B cell (primary cell): ENCODE results near the gene HIBADH. TPM values are rescaled to one million over a fixed set of nuclear protein-coding genes. Genes with fewer than 3 reads are reported as not detected.

Experiments used
- ATAC-seq: fragments of 200-7000 bp; cut with Tn5 transposase; one replicate; pipeline ENCODE4 v1.10.0; 2021; ENCODE audit warnings: low read depth, mild to moderate bottlenecking, moderate number of reproducible peaks, moderate library complexity
- CTCF ChIA-PET: fragments of 350-600 bp; sonication (Branson Sonifier 250); formaldehyde crosslinking; loops from one replicate; lab custom pipeline; 2021; ENCODE audit warnings: antibody characterized with exemption, inconsistent platforms; lab: Charles Lee
- POLR2A ChIA-PET: fragments of 350-600 bp; sonication (Branson Sonifier 250); formaldehyde crosslinking; loops from one replicate; lab custom pipeline; 2021; ENCODE audit warnings: antibody characterized with exemption; lab: Charles Lee
- DNase-seq: peaks from one replicate; pipeline ENCODE4 v3.0.0; 2013
- H2AFZ ChIP-seq: 2 replicates; pipeline ENCODE4 v1.6.1; 2012; ENCODE audit warnings: mild to moderate bottlenecking, low read depth, low read length; ENCODE audit not compliant: insufficient read depth, poor library complexity, severe bottlenecking
- H3K27ac ChIP-seq, 2 donors: 1 replicate in 1 of 2; 2 replicates in 1 of 2; pipeline ENCODE4 v1.5.1; 2012 to 2013; ENCODE audit warnings: low read length in 2 of 2, mild to moderate bottlenecking in 2 of 2, moderate library complexity in 1 of 2
- H3K27me3 ChIP-seq, 4 experiments: fragments of 200-600 bp in 1 of 4; sonication (generic) in 1 of 4; replicated peaks in 1 of 4; 1 replicate in 2 of 4; 2 replicates in 2 of 4; pipeline versions ENCODE4 v1.6.1 to v1.7.0; 2013 to 2016; ENCODE audit warnings: low read length in 3 of 4, mild to moderate bottlenecking in 2 of 4, mixed read lengths in 1 of 4, moderate library complexity in 1 of 4; ENCODE audit not compliant: insufficient read depth in 4 of 4, control insufficient read depth in 3 of 4; ENCODE audit errors: control extremely low read depth in 1 of 4
- H3K36me3 ChIP-seq, 2 experiments: replicated peaks in 1 of 2; 1 replicate in 1 of 2; 2 replicates in 1 of 2; pipeline versions ENCODE4 v1.6.1 to v1.7.1; 2013; ENCODE audit warnings: low read length in 1 of 2; ENCODE audit not compliant: insufficient read depth in 2 of 2, control insufficient read depth in 1 of 2; ENCODE audit errors: control extremely low read depth in 1 of 2, extremely low read depth in 1 of 2
- H3K4me1 ChIP-seq, 2 donors: fragments of 200-600 bp in 1 of 2; sonication (generic) in 1 of 2; 1 replicate in 1 of 2; 2 replicates in 1 of 2; pipeline versions ENCODE4 v1.5.1 to v1.6.1; 2013 to 2017; ENCODE audit warnings: low read length in 2 of 2; ENCODE audit not compliant: control insufficient read depth in 2 of 2, insufficient read depth in 2 of 2
- H3K4me2 ChIP-seq: replicated peaks from 2 replicates; pipeline ENCODE3; 2012; ENCODE audit warnings: mild to moderate bottlenecking, low read depth, low read length; ENCODE audit not compliant: poor library complexity, severe bottlenecking
- H3K4me3 ChIP-seq, 5 experiments: fragments of 200-600 bp in 1 of 5; sonication (generic) in 1 of 5; 1 replicate in 3 of 5; 2 replicates in 2 of 5; pipeline versions ENCODE4 v1.5.1 to v1.7.0; 2011 to 2016; ENCODE audit warnings: low read length in 4 of 5, mild to moderate bottlenecking in 4 of 5, low read depth in 2 of 5, control low read depth in 1 of 5, moderate library complexity in 1 of 5; ENCODE audit not compliant: insufficient read depth in 1 of 5; ENCODE audit errors: control extremely low read depth in 1 of 5, extremely low read depth in 1 of 5
- H3K79me2 ChIP-seq: fragments of 200-600 bp; sonication (generic); one replicate; pipeline ENCODE4 v1.6.0; 2016; ENCODE audit warnings: low read length; ENCODE audit not compliant: control insufficient read depth, insufficient read depth
- H3K9ac ChIP-seq: fragments of 200-600 bp; sonication (generic); 2 replicates; pipeline ENCODE4 v1.6.1; 2017; ENCODE audit warnings: mild to moderate bottlenecking, low read length, moderate library complexity
- H3K9me3 ChIP-seq, 3 donors: one replicate each; pipeline versions ENCODE4 v1.6.1 to v1.7.1; 2013; ENCODE audit warnings: low read length in 2 of 3; ENCODE audit not compliant: control insufficient read depth in 2 of 3, insufficient read depth in 1 of 3; ENCODE audit errors: control extremely low read depth in 1 of 3
- H4K20me1 ChIP-seq: 2 replicates; pipeline ENCODE4 v1.6.0; 2012; ENCODE audit warnings: mild to moderate bottlenecking, low read length; ENCODE audit not compliant: insufficient read depth, control insufficient read depth, poor library complexity, severe bottlenecking
- H3K27ac Mint-ChIP-seq: one replicate; pipeline ENCODE4 v1.8.0; 2021; ENCODE audit warnings: mixed read lengths
- H3K27me3 Mint-ChIP-seq: one replicate; pipeline ENCODE4 v1.8.0; 2021; ENCODE audit warnings: mixed read lengths
- H3K4me1 Mint-ChIP-seq: one replicate; pipeline ENCODE4 v1.8.0; 2021; ENCODE audit warnings: mixed read lengths
- H3K4me3 Mint-ChIP-seq: one replicate; pipeline ENCODE4 v1.8.0; 2021; ENCODE audit warnings: mixed read lengths
- H3K9me3 Mint-ChIP-seq: one replicate; pipeline ENCODE4 v1.8.0; 2022; ENCODE audit warnings: mixed read lengths; ENCODE audit not compliant: insufficient read depth
- EZH2 ChIP-seq: IDR thresholded peaks from 2 replicates; pipeline ENCODE4 v1.6.1; 2012; ENCODE audit warnings: borderline replicate concordance, low read depth, mild to moderate bottlenecking, moderate library complexity, low read length; ENCODE audit not compliant: insufficient read depth, poor library complexity, severe bottlenecking
- WGBS: methylation state at CpG from one replicate; pipeline ENCODE4 v1.1.5; 2013; ENCODE audit warnings: missing lambda C conversion rate; ENCODE audit not compliant: insufficient coverage; 5-methylcytosine and 5-hydroxymethylcytosine counted together
- intact Hi-C: fragments of 100-400 bp; cut with micrococcal nuclease; formaldehyde crosslinking; loops from one replicate; pipeline ENCODE4 v1.10.0; 2022
- polyA plus RNA-seq: library from polyadenylated mRNA; depleted of rRNA; stranded (reverse); fragments of >200 nt; gene quantifications from 2 replicates; pipeline ENCODE4 v1.2.3, GENCODE V29; 2012
- total RNA-seq, 2 donors: library from RNA; stranded (reverse); fragments of 120-200 nt in 1 of 2; gene quantifications; 1 replicate in 1 of 2; 2 replicates in 1 of 2; pipeline versions ENCODE4 v1.2.3 to v1.2.4, GENCODE V29; 2013 to 2022
- TF ChIP-seq, protein P1 (sequence below): fragments of 200-600 bp; IDR thresholded peaks from one replicate; pipeline ENCODE4 v1.8.0; 2022; ENCODE audit warnings: antibody characterized with exemption, mild to moderate bottlenecking

The HIBADH gene
- total and polyA plus RNA-seq, 2 donors (not counting 1 experiment from before 2014, with no cell fraction given), result 6.9 to 14.1 TPM

DNA sequence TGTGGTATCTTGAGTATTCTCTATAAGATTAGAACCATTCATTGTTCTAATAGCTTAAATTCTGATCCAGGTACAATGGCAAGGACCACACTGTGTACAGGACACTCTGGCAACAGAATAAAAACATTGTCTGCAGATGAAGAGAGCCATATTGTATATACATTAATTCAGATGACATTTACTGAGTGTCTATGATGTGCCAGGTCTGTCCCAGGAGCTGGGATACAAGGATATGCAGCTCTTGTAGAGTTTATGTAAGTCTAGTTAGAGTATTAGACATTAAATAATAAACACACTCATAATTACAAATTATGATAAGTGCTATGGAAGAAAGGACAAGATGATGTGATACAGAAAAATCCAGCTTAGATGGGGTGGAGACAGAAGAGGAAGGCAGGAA, 184.1 kb downstream of the HIBADH start:
- Histone ChIP-seq H3K27ac (no peak overlapping the region), H3K9me3 (no peaks in the 10 kb centered on the region), H4K20me1 (no peaks in the 10 kb centered on the region), H3K79me2 (no peaks in the 10 kb centered on the region), H3K27me3 (no peaks in the 10 kb centered on the region), H3K9ac (no peak overlapping the region), H3K4me3 (no peak overlapping the region), H2AFZ (no peak overlapping the region), H3K36me3 (no peaks in the 10 kb centered on the region), H3K4me1 (no peaks in the 10 kb centered on the region), H3K4me2 (no peak overlapping the region)
- Mint-ChIP-seq H3K27ac (no peak overlapping the region), H3K9me3 (no peaks in the 10 kb centered on the region), H3K27me3 (peaks cover 15% of the 10 kb centered on the region), H3K4me3 (no peak overlapping the region), H3K4me1 (no peaks in the 10 kb centered on the region)
- intact Hi-C loops, result no loop called here
- CTCF ChIA-PET, result interaction anchor here (0.9 kb wide), 1 partner anchor 10 kb away, joined by 3 read pairs; no protein-coding TSS in a partner anchor
- DNase-seq (no peak), ATAC-seq (no peak)
- POLR2A ChIA-PET, result no interaction called here
- no peak for TF ChIP-seq EZH2
- TF ChIP-seq, protein P1, sequence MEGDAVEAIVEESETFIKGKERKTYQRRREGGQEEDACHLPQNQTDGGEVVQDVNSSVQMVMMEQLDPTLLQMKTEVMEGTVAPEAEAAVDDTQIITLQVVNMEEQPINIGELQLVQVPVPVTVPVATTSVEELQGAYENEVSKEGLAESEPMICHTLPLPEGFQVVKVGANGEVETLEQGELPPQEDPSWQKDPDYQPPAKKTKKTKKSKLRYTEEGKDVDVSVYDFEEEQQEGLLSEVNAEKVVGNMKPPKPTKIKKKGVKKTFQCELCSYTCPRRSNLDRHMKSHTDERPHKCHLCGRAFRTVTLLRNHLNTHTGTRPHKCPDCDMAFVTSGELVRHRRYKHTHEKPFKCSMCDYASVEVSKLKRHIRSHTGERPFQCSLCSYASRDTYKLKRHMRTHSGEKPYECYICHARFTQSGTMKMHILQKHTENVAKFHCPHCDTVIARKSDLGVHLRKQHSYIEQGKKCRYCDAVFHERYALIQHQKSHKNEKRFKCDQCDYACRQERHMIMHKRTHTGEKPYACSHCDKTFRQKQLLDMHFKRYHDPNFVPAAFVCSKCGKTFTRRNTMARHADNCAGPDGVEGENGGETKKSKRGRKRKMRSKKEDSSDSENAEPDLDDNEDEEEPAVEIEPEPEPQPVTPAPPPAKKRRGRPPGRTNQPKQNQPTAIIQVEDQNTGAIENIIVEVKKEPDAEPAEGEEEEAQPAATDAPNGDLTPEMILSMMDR, result no peak

DNA sequence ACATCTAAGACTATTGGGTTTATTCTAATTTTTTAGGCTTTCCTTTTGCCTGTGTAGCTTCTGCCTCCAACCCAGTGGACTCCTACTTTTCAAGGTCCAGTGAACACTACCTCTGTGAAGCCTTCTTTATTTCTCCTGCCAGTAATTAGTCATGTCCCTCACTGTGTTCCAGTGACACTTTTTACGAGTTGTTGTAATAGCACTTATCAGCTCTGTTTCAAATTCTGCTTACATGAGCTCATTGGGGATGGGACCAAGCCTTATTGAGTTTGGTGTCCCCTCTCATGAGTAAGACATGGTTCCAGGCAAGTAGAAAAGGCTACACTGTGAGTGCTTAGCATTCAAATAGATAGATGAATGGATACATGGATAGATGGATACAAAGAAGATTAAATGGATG, 184.6 kb downstream of the HIBADH start:
- H3K27me3 ChIP-seq, result no peaks in the 10 kb centered on the region
- no peak overlapping the region for H3K27ac ChIP-seq
- DNase-seq, result no peak
- H3K4me2 ChIP-seq, result no peak overlapping the region
- no peak for TF ChIP-seq EZH2
- TF ChIP-seq, protein P1, result no peak
- POLR2A ChIA-PET, result no interaction called here
- CTCF ChIA-PET, result interaction anchor here (0.6 to 0.9 kb wide), 2 partner anchors 9 to 32 kb away, joined by 3 to 4 read pairs; no protein-coding TSS in a partner anchor
- no peak overlapping the region for H3K4me3 Mint-ChIP-seq
- no peaks in the 10 kb centered on the region for H3K4me1 ChIP-seq
- no peaks in the 10 kb centered on the region for H3K9me3 Mint-ChIP-seq
- no CpG with 5 or more reads among the region's 1 CpG for WGBS
- H3K27ac Mint-ChIP-seq, result no peak overlapping the region
- no peaks in the 10 kb centered on the region for H3K79me2 ChIP-seq
- peaks cover 14% of the 10 kb centered on the region for H3K27me3 Mint-ChIP-seq
- intact Hi-C loops, result no loop called here
- H4K20me1 ChIP-seq, result no peaks in the 10 kb centered on the region
- no peaks in the 10 kb centered on the region for H3K36me3 ChIP-seq
- no peak for ATAC-seq
- no peaks in the 10 kb centered on the region for H3K4me1 Mint-ChIP-seq
- no peak overlapping the region for H2AFZ ChIP-seq
- H3K4me3 ChIP-seq, result no peak overlapping the region
- no peaks in the 10 kb centered on the region for H3K9me3 ChIP-seq
- no peak overlapping the region for H3K9ac ChIP-seq
